HL-60/S4 (cell line): ENCODE measurements around the gene TMEM178B.
"Not testable (repeated sequence)": the region's sequence is repeated elsewhere in the genome, so short reads cannot be mapped to it uniquely, and the experiment has no call there.

Experiments
- in situ Hi-C: fragments of 300-500 bp; cut with MboI; formaldehyde crosslinking; loops from 2 replicates; pipeline ENCODE4 v1.14.3; 2022; ENCODE audit warnings: low sequenced_read_pairs

Gene TMEM178B

DNA sequence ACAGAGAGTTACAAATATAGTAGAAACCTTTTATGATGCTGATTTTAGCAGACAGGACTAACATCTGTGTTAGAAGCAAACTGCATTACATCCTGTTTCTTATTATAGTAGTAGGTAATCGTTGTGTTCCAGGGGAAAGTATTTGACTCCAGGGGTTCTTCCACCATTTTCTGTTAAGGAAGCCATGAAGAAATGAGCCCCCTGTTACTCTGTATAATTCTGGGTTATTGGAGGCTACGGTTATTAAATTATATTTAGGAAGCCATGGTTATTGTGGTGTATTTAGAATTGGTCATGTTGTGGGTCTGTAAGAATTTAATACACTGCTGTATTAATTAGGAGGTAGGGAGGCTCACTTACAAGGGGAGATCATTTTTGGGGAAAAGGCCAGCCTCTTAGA is 301.6 kb downstream of the TMEM178B start:
- in situ Hi-C loops, result no loop called here

DNA sequence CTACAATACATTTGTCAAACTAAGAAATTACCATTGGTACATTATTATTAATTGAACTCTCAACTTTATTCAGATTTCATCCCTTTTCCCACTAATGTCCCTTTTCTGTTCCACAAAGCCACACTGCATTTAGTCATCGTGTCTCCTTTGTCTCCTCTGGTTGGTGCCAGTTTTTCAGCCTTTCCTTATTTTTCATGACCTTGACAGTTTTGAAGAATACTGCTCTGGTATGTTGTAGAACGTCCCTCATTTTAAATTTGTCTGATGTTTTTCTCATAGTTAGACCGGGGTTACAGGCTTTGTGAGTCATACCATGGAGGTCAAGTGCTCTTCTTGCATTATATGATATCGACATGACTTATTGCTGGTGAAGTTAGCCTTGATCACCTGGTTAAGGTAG is 304.0 kb downstream of the TMEM178B start:
- in situ Hi-C loops, result no loop called here

- in situ Hi-C loops, result no loop called here
Observed at GRCh38 chr7:141378405-141378804, 304.5 kb downstream of the TMEM178B start.

DNA sequence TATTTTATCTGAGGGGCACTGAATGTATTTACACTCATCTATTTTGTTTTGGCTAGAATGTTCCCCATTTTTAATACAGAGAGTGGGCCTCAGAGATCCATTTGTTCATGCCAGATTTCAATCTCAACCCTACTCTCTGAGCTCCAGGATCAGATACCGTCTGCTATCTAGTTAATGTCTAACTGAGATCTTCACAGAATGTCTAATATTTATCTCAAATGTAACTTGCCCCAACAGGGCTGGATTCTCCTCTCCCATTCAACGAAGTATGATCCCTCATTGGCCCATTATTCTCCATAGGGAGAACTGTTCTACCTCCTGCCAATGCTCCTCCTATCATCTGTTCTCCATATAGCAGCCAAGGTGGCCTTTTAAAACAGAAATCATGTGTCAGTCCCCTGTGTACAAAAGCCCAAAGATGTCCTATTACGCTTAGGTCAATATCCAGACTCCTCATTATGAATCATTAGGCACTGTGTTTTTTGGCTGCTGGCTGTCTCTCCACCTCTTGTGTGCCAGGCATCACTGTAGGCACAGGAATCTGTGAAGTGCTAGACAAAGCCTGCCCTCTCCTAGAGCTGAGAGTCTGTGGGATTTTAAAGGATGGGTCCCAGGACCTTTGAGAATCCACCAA is 308.0 kb downstream of the TMEM178B start:
- in situ Hi-C loops, result no loop called here

DNA sequence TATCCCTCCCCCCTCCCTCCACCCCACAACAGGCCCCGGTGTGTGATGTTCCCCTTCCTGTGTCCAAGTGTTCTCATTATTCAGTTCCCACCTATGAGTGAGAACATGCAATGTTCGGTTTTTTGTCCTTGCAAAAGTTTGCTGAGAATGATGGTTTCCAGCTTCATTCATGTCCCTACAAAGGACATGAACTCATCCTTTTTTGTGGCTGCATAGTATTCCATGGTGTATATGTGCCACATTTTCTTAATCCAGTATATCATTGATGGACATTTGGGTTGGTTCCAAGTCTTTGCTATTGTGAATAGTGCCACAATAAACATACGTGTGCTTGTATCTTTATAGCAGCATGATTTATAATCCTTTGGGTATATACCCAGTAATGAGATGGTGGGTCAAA is 309.5 kb downstream of the TMEM178B start:
- in situ Hi-C loops, result not testable (repeated sequence)

DNA sequence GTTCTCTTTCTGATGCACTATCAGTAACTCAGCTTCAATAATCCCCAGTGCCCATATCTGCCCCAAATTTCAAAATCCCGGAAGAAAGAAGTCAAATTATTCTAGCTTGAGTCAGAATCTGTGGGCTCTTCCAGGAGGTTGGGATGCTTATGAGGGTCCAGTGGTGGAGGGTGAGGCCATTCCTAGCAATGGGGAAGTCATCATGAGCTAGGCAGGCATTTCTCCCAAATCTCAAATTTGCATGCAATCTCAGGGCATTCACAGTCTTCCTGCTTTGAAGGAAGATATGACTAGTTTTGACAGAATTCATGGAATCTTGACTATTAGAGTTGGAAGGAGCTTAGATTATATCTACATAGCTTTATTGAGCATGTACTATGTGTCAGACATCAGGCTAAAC is 313.0 kb downstream of the TMEM178B start:
- in situ Hi-C loops, result no loop called here

DNA sequence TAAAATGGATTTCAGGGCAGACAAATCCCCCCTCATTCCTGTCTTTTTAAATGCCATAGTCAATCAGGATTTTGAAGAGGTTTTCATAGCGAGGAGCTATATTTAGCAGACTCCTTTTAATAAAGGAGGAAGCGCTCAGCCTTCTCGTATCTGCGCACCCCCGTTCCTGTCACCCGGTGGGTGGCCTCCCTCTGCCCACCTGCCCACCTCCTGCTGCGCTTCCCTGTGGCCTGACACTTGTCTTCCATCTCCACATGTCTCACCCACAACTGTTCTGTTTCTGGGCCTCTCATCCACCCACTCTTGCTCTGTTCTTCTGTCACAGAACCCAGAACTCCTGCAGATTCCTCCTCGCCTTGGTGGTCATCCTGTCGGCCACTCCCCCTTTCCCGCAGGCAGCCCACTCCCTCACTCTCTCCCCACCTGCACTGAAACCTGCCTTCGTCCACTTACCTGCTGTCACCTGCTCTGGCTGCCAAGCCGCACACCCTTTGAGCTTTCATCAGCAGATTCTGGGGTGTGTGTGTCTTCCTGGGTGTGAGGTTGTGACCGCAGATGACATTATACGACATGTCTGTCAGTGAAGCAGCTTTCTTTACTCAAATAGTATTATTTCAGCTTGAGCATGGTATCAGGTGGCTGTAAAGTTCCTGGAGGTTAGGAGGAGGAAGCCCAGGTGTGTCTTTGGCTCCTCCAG is 313.8 kb downstream of the TMEM178B start:
- in situ Hi-C loops, result no loop called here

- in situ Hi-C loops, result no loop called here
Observed at GRCh38 chr7:141389140-141389796, 315.4 kb downstream of the TMEM178B start.

DNA sequence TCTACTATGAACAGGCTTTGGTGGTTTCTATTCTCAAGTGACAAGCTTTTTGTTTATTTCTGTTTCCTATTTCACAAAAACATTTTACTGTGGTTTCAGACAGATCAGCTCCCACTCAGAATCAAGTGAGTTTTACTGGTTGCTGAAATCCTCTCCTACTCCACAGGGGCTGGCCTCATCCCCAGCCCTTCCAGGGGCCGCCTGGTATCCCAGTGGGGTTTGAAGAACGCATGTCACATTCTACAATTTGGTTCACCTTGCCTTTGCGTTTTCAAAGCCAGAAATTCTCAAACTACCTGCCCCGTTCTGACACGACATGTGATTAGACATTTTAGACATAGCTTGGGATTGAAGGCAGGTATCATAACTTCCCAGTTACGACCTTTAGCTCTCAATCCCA is 316.5 kb downstream of the TMEM178B start:
- in situ Hi-C loops, result no loop called here

- in situ Hi-C loops, result no loop called here
Observed at GRCh38 chr7:141393056-141393455, 319.2 kb downstream of the TMEM178B start.

DNA sequence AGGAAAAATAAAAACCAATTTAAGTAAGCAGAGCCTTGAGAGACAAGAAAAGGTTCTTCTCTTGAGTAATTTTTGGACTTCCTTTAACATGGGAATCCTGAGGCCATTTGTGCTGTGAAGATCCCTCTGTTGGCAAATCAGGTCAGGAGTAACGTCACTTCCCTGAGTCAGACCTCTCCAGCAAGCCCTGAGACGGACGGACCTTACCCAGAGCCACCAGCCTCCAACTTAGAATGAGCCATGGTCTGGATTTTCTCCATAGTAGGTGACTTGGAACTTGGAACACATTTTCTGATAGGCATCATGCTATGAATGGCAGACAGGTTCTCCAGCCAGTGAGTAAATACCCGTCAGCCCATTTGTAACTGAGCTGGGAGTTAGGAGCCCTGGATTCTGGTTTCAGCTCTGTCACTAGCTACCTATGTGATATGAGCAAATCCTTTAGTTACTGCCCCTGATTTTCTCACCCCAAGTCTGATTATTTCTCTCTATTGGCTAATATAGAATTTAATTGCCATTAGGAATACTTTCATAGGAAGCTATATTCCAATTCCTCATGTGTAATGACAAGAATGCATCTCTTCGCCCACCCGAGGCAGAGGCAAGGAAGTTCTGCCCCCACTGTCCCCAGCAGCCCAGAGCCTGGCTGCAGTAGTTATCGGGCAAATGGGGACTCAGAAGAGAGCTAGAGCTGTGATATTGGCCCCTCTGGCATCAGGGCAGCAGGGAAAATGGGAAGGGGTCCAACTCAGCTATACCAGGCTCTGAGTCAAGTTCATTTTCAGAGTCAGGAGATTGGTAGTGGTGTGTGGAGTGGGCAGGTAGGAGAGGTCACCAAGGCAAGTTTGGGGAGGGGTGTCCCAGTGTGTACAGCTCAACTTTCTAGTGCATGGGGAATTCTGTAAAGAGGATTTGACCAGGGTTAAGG is 323.6 kb downstream of the TMEM178B start:
- in situ Hi-C loops, result no loop called here

- in situ Hi-C loops, result no loop called here
Observed at GRCh38 chr7:141400356-141400755, 326.5 kb downstream of the TMEM178B start.

- in situ Hi-C loops, result no loop called here
Observed at GRCh38 chr7:141402277-141402996, 328.6 kb downstream of the TMEM178B start.

- in situ Hi-C loops, result not testable (repeated sequence)
Observed at GRCh38 chr7:141403846-141404245, 330.0 kb downstream of the TMEM178B start.

GRCh38 chr7:141406347-141406746 is 332.5 kb downstream of the TMEM178B start:
- in situ Hi-C loops, result no loop called here

GRCh38 chr7:141407893-141408292 is 334.0 kb downstream of the TMEM178B start:
- in situ Hi-C loops, result no loop called here

GRCh38 chr7:141408440-141408839 is 334.6 kb downstream of the TMEM178B start:
- in situ Hi-C loops, result no loop called here

DNA sequence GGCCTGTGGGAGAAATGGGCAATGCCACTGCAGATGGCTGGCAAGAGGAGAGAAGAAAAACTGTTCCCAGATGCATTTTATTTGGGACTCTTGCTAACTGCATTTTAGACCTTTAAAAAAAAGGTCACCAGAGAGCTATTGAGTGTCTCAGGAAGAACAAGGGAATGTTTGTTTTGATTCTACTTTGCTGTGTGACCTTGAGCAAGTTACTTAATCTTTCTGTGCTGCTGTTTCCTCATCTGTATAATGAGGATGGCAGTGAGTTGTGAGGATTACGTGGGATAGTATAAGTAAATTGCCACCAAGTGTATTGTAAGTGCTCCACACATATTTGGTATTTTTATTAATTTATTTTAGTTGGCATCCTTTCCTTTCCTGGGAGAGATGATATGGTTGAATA is 335.4 kb downstream of the TMEM178B start:
- in situ Hi-C loops, result no loop called here

DNA sequence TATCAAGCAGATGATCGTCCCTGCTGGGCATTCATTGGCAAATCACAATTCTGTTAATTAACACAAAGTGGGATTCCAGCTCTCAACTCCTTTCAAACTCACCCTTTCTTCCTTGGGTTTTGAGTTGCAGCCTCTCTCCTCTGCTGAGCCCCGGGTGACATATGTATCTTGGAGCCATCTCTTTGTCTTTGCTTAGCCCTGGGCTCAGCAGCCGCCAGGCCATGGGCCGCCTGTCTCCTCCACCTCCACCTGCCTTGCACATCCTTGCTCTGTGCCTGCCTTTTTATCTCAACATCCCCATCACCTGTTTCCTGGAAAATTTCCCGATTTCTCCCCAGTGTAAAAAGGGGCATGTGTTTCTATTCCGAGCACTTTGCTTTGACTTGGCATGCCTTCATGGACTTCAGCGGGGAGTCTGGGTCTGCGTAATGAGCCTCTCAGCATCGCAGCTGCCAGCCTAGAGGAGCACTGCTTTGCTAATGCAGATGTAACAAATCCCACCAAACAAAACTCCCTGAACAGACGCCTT is 336.0 kb downstream of the TMEM178B start:
- in situ Hi-C loops, result no loop called here

GRCh38 chr7:141410353-141411000 is 336.6 kb downstream of the TMEM178B start:
- in situ Hi-C loops, result no loop called here
